Neural progenitor cell (in vitro differentiated cells): ENCODE data around the gene MUC22.

Source experiments
- CTCF ChIP-seq: fragments of 200-600 bp; sonication (generic); IDR thresholded peaks from 2 replicates; pipeline ENCODE4 v1.5.1; 2017; ENCODE audit warnings: antibody characterized with exemption, mild to moderate bottlenecking
- EZH2phosphoT487 ChIP-seq: fragments of 200-600 bp; sonication (generic); IDR thresholded peaks from 2 replicates; pipeline ENCODE4 v1.6.1; 2017; ENCODE audit warnings: antibody characterized with exemption

- TF ChIP-seq CTCF = no peak
- TF ChIP-seq EZH2phosphoT487 = no peak
Observed at GRCh38 chr6:31074401-31074800, 64.1 kb downstream of the MUC22 start.
